ENCODE measurements around the gene ABCB6. TPM values are rescaled to one million over a fixed set of nuclear protein-coding genes. Genes with fewer than 3 reads are reported as not detected.

The ABCB6 gene
- polyA plus RNA-seq, 1 donor (not counting 4 experiments of a cell fraction or from before 2014, with no cell fraction given) = 10.5 TPM

GRCh38 chr2:219184121-219184520 lies 34.6 kb downstream of the ABCB6 start:
- no peak overlapping the region for H3K4me2 ChIP-seq (ENCODE audit: control insufficient read depth, extremely low read depth, insufficient read depth, low read depth, low read length)
- no peak for FAIRE-seq
- peaks cover 3% of the 10 kb centered on the region for H3K4me1 ChIP-seq (ENCODE audit: control insufficient read depth, extremely low read depth, insufficient read depth, low read length)
- dilution Hi-C loops (cut with MboI; ENCODE audit: extremely low pct_ligation_motif_present, low sequenced_read_pairs) = no loop called here
- DNase-seq (ENCODE audit: low read depth, low spot score) = no peak
- peaks cover 5% of the 10 kb centered on the region for H3K79me2 ChIP-seq (ENCODE audit: control insufficient read depth, insufficient read depth, low read length)
- TF ChIP-seq EZH2 (IDR thresholded peaks at IDR 0.05; ENCODE audit: low read length) (no peak), CTCF (optimal IDR thresholded peaks at IDR 0.05 in 1 of 3, IDR thresholded peaks at IDR 0.05 in 1 of 3, conservative IDR thresholded peaks at IDR 0.05 in 1 of 3; ENCODE audit: extremely low read depth in 1 of 3, insufficient read depth in 2 of 3, low read length in 3 of 3) (no peak)
- no peaks in the 10 kb centered on the region for H3K9me3 ChIP-seq (ENCODE audit: control insufficient read depth, low read depth, low read length)
- no peak overlapping the region for H3K9ac ChIP-seq (ENCODE audit: control insufficient read depth, extremely low read depth, insufficient read depth, low read length)
- no peaks in the 10 kb centered on the region for H4K20me1 ChIP-seq (ENCODE audit: control insufficient read depth, extremely low read depth, insufficient read depth, low read length)
- no peaks in the 10 kb centered on the region for H3K27me3 ChIP-seq (ENCODE audit: control insufficient read depth, extremely low read depth, insufficient read depth, low read length)
- no peak overlapping the region for H3K27ac ChIP-seq (ENCODE audit: control insufficient read depth, insufficient read depth, low read length)
- peaks cover 21 to 29% of the 10 kb centered on the region in 2 experiments for H3K36me3 ChIP-seq (ENCODE audit: control insufficient read depth in 2 of 2, extremely low read depth in 1 of 2, insufficient read depth in 2 of 2, low read length in 2 of 2)
- peaks cover 2% of the 10 kb centered on the region for H3K9me1 ChIP-seq (ENCODE audit: control insufficient read depth, extremely low read depth, insufficient read depth, low read length)
- H3K4me3 ChIP-seq (ENCODE audit: control insufficient read depth in 2 of 3, extremely low read depth in 1 of 3, insufficient read depth in 2 of 3, low read depth in 1 of 3, low read length in 3 of 3) = no peak overlapping the region
- no peak overlapping the region for H2AFZ ChIP-seq (ENCODE audit: control insufficient read depth, low read length)

GRCh38 chr2:219183151-219183772 lies 35.5 kb downstream of the ABCB6 start:
- Histone ChIP-seq H3K36me3 (ENCODE audit: control insufficient read depth in 2 of 2, extremely low read depth in 1 of 2, insufficient read depth in 2 of 2, low read length in 2 of 2) (peaks cover 21 to 29% of the 10 kb centered on the region in 2 experiments), H3K79me2 (ENCODE audit: control insufficient read depth, insufficient read depth, low read length) (peaks cover 11% of the 10 kb centered on the region), H3K27ac (ENCODE audit: control insufficient read depth, insufficient read depth, low read length) (no peak overlapping the region), H2AFZ (ENCODE audit: control insufficient read depth, low read length) (no peak overlapping the region), H3K4me1 (ENCODE audit: control insufficient read depth, extremely low read depth, insufficient read depth, low read length) (peaks cover 8% of the 10 kb centered on the region), H3K27me3 (ENCODE audit: control insufficient read depth, extremely low read depth, insufficient read depth, low read length) (no peaks in the 10 kb centered on the region), H3K9ac (ENCODE audit: control insufficient read depth, extremely low read depth, insufficient read depth, low read length) (no peak overlapping the region), H3K4me3 (ENCODE audit: control insufficient read depth in 2 of 3, extremely low read depth in 1 of 3, insufficient read depth in 2 of 3, low read depth in 1 of 3, low read length in 3 of 3) (no peak overlapping the region), H3K9me1 (ENCODE audit: control insufficient read depth, extremely low read depth, insufficient read depth, low read length) (peaks cover 2% of the 10 kb centered on the region), H3K4me2 (ENCODE audit: control insufficient read depth, extremely low read depth, insufficient read depth, low read depth, low read length) (no peak overlapping the region), H3K9me3 (ENCODE audit: control insufficient read depth, low read depth, low read length) (no peaks in the 10 kb centered on the region), H4K20me1 (ENCODE audit: control insufficient read depth, extremely low read depth, insufficient read depth, low read length) (no peaks in the 10 kb centered on the region)
- DNase-seq (ENCODE audit: low read depth, low spot score) (no peak), FAIRE-seq (no peak)
- dilution Hi-C loops (cut with MboI; ENCODE audit: extremely low pct_ligation_motif_present, low sequenced_read_pairs) = no loop called here
- TF ChIP-seq EZH2 (IDR thresholded peaks at IDR 0.05; ENCODE audit: low read length) (no peak), CTCF (optimal IDR thresholded peaks at IDR 0.05 in 1 of 3, IDR thresholded peaks at IDR 0.05 in 1 of 3, conservative IDR thresholded peaks at IDR 0.05 in 1 of 3; ENCODE audit: extremely low read depth in 1 of 3, insufficient read depth in 2 of 3, low read length in 3 of 3) (no peak)
